CD4-positive, alpha-beta T cell treated with Interleukin-6 for 4 hours (primary cell): ENCODE data around the gene ZNF502.
"Not testable (repeated sequence)": the region's sequence is repeated elsewhere in the genome, so short reads cannot be mapped to it uniquely, and the experiment has no call there.

Experiments
- DNase-seq: peaks from one replicate; pipeline ENCODE4 v3.0.0-alpha.2; 2020; ENCODE audit warnings: mixed read lengths

Gene ZNF502

GRCh38 chr3:44712455-44713075 is at the start of gene ZNF502:
ZNF502 (plus strand) TSS chr3:44712660; CDS start chr3:44720262, 7,602 bp downstream.
- DNase-seq, result peak; percentile 60

GRCh38 chr3:44665173-44665572 is 47.3 kb upstream of the ZNF502 start:
- no peak for DNase-seq

GRCh38 chr3:44666346-44666745 is 46.1 kb upstream of the ZNF502 start:
- DNase-seq, result no peak

- DNase-seq, result no peak
Observed at GRCh38 chr3:44669760-44670159, 42.7 kb upstream of the ZNF502 start.

- not testable (repeated sequence) for DNase-seq
Observed at GRCh38 chr3:44673466-44673865, 39.0 kb upstream of the ZNF502 start.

GRCh38 chr3:44674211-44674610 is 38.2 kb upstream of the ZNF502 start:
- no peak for DNase-seq

GRCh38 chr3:44678480-44679116 is 33.9 kb upstream of the ZNF502 start:
- no peak for DNase-seq

GRCh38 chr3:44680921-44681455 is 31.5 kb upstream of the ZNF502 start:
- no peak for DNase-seq

- no peak for DNase-seq
Observed at GRCh38 chr3:44682182-44682896, 30.1 kb upstream of the ZNF502 start.

GRCh38 chr3:44685128-44685800 is 27.2 kb upstream of the ZNF502 start:
- DNase-seq, result peak; percentile 62

- DNase-seq, result no peak
Observed at GRCh38 chr3:44687898-44688297, 24.6 kb upstream of the ZNF502 start.

GRCh38 chr3:44721231-44722102 is 9.0 kb downstream of the ZNF502 start:
- no peak for DNase-seq

GRCh38 chr3:44722103-44722401 is 9.6 kb downstream of the ZNF502 start:
- DNase-seq, result no peak

GRCh38 chr3:44729384-44729910 is 17.0 kb downstream of the ZNF502 start, which contains the start of gene ZNF501:
ZNF501 (plus strand) TSS chr3:44729635; CDS start chr3:44734422, 4,787 bp downstream.
- DNase-seq, result peak; percentile 88

- no peak for DNase-seq
Observed at GRCh38 chr3:44734646-44735168, 22.2 kb downstream of the ZNF502 start.

GRCh38 chr3:44761101-44761423 is 48.6 kb downstream of the ZNF502 start:
- DNase-seq, result no peak

- DNase-seq, result peak; percentile 98
Observed at GRCh38 chr3:44761424-44762169, 49.1 kb downstream of the ZNF502 start, which contains the start of the genes KIAA1143 and KIF15. KIAA1143 (minus strand) TSS chr3:44761619; CDS start chr3:44761602, 17 bp downstream. KIF15 (plus strand) TSS chr3:44761794; CDS start chr3:44761866, 72 bp downstream.

- DNase-seq, result no peak
Observed at GRCh38 chr3:44762170-44762677, 49.8 kb downstream of the ZNF502 start.

- no peak for DNase-seq
Observed at GRCh38 chr3:44762690-44763089, 50.2 kb downstream of the ZNF502 start.

GRCh38 chr3:44764248-44764647 is 51.8 kb downstream of the ZNF502 start:
- no peak for DNase-seq
